ENCODE results near the gene STARD5.

DNA sequence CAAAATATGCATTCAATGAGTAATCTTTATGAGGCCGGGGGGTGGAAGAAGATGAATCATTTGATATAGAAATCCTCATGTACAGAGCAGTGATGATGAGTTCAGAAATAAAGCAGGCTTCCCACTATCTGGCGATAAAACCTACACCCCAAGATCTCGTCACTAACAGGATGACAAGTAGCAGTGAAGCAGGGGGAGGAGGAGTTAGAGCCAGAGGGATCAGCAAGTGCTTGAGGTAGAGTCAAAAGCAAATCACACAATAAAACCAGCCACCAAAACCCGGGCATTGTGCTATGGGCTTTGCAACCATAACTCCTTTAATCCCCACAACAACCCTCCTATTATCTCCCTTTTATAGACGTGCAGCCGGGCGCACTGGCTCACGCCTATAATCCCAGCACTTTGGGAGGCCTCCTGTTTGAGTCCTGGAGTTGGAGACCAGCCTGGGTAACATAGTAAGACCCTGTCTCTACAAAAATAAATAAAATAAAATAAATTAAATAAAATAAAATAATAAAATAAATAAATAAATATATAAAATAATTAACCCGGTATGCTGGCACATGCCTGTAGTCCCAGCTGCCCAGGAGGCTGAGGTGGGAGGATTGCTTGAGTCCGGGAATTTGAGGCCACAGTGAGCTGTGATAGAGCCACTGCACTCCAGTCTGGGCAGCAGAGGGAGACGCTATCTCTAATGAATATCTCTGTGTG, 53.0 kb downstream of the STARD5 start:
- TF ChIP-seq, protein P1, sequence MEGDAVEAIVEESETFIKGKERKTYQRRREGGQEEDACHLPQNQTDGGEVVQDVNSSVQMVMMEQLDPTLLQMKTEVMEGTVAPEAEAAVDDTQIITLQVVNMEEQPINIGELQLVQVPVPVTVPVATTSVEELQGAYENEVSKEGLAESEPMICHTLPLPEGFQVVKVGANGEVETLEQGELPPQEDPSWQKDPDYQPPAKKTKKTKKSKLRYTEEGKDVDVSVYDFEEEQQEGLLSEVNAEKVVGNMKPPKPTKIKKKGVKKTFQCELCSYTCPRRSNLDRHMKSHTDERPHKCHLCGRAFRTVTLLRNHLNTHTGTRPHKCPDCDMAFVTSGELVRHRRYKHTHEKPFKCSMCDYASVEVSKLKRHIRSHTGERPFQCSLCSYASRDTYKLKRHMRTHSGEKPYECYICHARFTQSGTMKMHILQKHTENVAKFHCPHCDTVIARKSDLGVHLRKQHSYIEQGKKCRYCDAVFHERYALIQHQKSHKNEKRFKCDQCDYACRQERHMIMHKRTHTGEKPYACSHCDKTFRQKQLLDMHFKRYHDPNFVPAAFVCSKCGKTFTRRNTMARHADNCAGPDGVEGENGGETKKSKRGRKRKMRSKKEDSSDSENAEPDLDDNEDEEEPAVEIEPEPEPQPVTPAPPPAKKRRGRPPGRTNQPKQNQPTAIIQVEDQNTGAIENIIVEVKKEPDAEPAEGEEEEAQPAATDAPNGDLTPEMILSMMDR (IDR thresholded peaks at IDR 0.05), result no peak
- TF ChIP-seq POLR2A (IDR thresholded peaks at IDR 0.05) (no peak), POLR2AphosphoS5 (IDR thresholded peaks at IDR 0.05) (no peak)
